ENCODE measurements around the gene ABCG2.
"Not testable (repeated sequence)": the region's sequence is repeated elsewhere in the genome, so short reads cannot be mapped to it uniquely, and the experiment has no call there.

ABCG2 gene

DNA sequence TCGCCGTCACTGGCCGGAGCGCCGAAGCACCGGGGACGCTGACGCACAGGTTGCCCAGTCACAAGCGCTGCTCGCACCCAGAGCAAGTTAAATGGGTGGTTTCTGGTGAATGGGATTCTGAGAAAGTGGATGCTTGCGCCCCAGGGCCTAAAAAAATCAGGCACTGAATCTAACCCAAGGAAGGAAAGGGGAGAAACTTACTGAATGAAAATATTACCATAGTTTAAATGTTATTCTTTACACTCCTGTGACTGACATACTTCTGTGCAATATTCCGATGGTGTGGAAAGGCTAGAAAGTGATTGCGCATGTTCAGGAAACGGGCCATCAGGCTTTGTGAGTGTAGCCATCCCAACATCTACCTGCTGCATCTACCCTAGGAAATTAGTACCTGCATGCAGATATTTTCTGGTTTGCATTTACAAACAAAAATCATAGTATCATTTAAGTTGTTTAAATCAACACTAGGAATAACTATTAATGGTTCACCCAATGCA lies 838 bp upstream of the ABCG2 start:
- H3K4me3 ChIP-seq (ENCODE audit: low read depth, low read length) = peak overlapping the region; percentile 64
- ChIA-PET CTCF (interaction anchor here (1.1 to 1.2 kb wide), 2 partner anchors 9 to 53 kb away, joined by 3 read pairs; no protein-coding TSS in a partner anchor), POLR2A (no interaction called here)
- TF ChIP-seq CTCF (IDR thresholded peaks at IDR 0.05; ENCODE audit: insufficient read depth, low read length, missing control alignments) = no peak
- no peak for DNase-seq (ENCODE audit: low read depth, low spot score)

DNA sequence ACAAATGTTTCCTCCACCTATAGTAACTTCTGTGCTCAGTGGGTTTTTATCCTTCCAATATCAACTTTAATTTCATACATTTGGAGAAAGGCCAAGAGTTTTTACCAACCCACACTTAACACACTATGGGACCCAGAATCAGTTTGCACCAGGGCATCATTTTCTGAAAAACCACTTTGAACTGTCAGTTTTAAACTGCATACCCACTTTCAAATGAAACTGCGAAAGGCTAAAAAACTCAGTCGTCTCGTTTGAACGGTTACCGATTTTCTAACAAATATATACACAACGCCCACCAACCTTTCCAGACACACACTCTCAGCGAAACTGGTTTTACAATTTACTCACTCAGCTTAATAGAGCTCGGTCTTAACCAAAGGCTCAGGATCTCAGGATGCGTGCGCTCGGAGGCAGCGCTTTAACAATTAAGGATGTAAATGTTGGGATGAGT lies 376 bp downstream of the ABCG2 start:
- ChIA-PET CTCF (interaction anchor here (1.4 kb wide), 1 partner anchor 53 kb away, joined by 4 read pairs; no protein-coding TSS in a partner anchor), POLR2A (no interaction called here)
- DNase-seq (ENCODE audit: low read depth, low spot score) = no peak
- H3K4me3 ChIP-seq (ENCODE audit: low read depth, low read length) = peak overlapping the region; percentile 64
- TF ChIP-seq CTCF (IDR thresholded peaks at IDR 0.05; ENCODE audit: insufficient read depth, low read length, missing control alignments) = no peak

- ChIA-PET POLR2A (interaction anchor here (0.6 kb wide), 1 partner anchor 351 kb away, joined by 3 read pairs; no protein-coding TSS in a partner anchor), CTCF (interaction anchor here (1.2 to 1.3 kb wide), 2 partner anchors 55 to 60 kb away, joined by 3 read pairs; no protein-coding TSS in a partner anchor)
- not testable (repeated sequence) for H3K4me3 ChIP-seq (ENCODE audit: low read depth, low read length); DNase-seq (ENCODE audit: low read depth, low spot score)
Observed at GRCh38 chr4:88152331-88152730, 6.1 kb downstream of the ABCG2 start.

GRCh38 chr4:88148560-88148959 lies 9.9 kb downstream of the ABCG2 start:
- ChIA-PET POLR2A (no interaction called here), CTCF (no interaction called here)
- H3K4me3 ChIP-seq (ENCODE audit: low read depth, low read length) = no peak overlapping the region
- no peak for TF ChIP-seq CTCF (IDR thresholded peaks at IDR 0.05; ENCODE audit: insufficient read depth, low read length, missing control alignments)
- no peak for DNase-seq (ENCODE audit: low read depth, low spot score)

GRCh38 chr4:88147799-88148217 lies 10.6 kb downstream of the ABCG2 start:
- CTCF ChIA-PET = no interaction called here
- H3K4me3 ChIP-seq (ENCODE audit: low read depth, low read length) = no peak overlapping the region
- TF ChIP-seq CTCF (IDR thresholded peaks at IDR 0.05; ENCODE audit: insufficient read depth, low read length, missing control alignments) = no peak
- DNase-seq (ENCODE audit: low read depth, low spot score) = no peak
- POLR2A ChIA-PET = no interaction called here

- ChIA-PET POLR2A (no interaction called here), CTCF (no interaction called here)
- no peak overlapping the region for H3K4me3 ChIP-seq (ENCODE audit: low read depth, low read length)
- TF ChIP-seq CTCF (IDR thresholded peaks at IDR 0.05; ENCODE audit: insufficient read depth, low read length, missing control alignments) = no peak
- DNase-seq (ENCODE audit: low read depth, low spot score) = no peak
Observed at GRCh38 chr4:88146891-88147290, 11.5 kb downstream of the ABCG2 start.

- H3K4me3 ChIP-seq (ENCODE audit: low read depth, low read length) = no peak overlapping the region
- DNase-seq (ENCODE audit: low read depth, low spot score) = no peak
- ChIA-PET CTCF (no interaction called here), POLR2A (no interaction called here)
- TF ChIP-seq CTCF (IDR thresholded peaks at IDR 0.05; ENCODE audit: insufficient read depth, low read length, missing control alignments) = no peak
Observed at GRCh38 chr4:88144866-88145300, 13.6 kb downstream of the ABCG2 start.
